Inflammatory macrophage treated with lipopolysaccharide for 4 hours (primary cell): ENCODE measurements around the gene PRKCQ.

Experiments used
- DNase-seq: peaks from one replicate; pipeline ENCODE4 v3.0.0-alpha.2; 2020

PRKCQ gene

DNA sequence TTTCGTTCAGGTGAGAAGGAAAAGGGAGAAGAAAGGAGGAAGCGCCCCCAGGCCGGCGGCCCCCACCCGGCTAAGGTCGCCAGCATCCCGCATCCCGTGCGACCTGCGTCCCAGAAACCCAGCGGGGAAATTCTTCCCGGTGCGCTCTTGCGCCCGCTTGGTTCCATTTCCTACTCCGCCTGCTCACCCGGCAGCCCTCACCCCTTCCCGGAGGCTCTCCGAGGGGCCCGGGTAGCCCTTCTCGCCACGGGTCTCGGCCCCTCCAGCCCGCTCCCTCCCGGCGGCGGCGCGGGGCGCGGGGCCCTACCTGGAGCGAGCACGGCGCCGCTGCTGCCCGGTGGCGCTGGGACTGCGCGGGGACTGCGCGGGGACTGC, at the start of gene PRKCQ:
Gene PRKCQ, minus strand, starts transcription at position 373 of the 375 bp plus-strand sequence. CDS start 65,141 bp downstream, outside the sequence.
- no peak for DNase-seq

DNA sequence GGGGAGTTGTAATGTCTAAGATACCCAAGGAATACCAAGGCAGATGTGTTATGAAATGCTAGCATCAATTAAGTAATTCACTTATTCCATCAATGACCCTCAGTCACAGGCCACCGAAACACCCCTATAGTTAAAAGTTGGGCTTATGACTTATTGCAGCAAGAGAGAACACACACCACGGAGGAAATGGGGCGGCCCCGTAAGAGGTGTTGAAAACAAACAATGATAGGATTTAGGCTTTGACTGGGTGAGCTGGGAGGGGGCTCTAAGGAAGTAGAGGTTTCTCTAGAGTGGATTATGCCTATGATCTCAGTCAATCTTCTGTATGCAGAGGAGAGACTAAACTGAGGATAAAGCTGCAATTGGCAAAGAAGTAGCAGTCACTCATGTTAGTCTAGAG, 45.4 kb upstream of the PRKCQ start:
- no peak for DNase-seq

DNA sequence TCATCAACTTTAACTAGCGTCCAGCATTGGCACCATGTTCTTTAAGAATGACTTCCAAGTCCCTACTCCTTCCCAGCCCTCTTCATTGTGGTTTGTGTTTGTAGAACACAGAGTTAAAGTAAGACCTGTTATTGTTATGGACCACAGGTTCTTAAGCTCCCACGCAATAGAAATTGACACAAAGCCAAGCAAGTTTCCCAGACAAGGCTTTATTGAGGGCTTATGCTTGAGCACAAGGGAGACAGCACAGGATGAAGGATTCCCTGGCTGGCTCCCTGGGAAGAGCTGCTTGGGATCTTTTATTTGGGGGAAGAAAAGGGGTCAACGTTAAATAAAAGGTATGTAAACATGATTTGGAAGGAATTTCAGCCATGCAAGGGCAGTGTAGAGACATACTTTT, 44.3 kb upstream of the PRKCQ start:
- DNase-seq = no peak

DNA sequence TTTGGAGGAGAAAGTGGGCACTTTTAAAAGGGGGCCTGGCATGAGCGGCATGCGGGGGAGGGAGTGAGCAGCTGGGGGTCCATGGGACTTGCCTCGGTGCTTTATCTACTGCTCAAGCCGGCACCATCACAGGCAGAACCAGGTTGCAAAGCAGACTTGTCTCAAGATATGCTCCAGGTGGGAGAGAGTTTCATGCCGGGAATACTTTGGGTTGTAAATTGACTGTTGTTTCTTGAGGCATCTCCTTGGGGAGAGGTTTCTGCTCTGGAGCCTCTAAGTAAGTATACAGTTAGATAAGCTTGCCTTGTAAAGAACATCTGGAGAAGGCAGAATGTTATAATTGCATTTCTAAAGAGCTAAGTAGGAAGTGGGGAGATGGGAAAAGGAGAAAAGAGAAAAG, 42.8 kb upstream of the PRKCQ start:
- no peak for DNase-seq

DNA sequence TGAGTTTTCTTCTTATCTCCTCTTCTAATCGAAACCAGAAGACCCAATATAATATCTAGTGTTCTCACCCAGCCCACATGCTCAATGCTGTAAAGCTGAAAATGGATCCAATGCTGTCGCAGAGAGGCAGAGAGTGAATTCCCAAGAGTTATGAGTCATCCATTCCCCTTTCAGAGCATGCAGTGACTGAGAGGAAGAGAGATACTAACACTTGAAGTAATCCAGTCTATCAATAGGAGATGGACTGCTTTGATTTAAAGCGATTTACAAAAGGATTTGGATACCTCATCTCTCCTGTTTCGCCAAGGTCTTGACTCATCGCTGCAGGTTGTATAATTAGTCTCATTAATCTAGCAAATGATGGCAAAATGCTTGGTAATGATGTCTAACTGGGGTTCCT, 41.5 kb upstream of the PRKCQ start:
- DNase-seq = no peak

DNA sequence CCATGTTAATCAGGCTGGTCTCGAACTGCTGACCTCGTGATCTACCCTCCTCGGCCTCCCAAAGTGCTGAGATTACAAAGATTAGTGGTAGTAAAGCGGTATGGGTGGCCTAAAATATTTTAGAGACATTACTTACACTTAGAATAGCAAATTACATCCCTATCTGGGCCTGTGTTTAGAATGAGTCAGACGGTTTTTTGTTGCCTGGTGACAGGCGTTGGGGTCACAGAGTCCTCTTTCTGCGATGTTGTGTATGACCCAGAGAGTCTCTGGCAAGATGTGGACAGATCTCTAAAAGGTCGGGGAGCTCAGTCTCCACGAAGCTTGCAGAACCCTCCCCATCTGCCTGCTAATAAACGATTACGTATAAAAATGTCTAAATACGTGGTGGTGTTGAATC, 39.6 kb upstream of the PRKCQ start:
- DNase-seq = no peak

DNA sequence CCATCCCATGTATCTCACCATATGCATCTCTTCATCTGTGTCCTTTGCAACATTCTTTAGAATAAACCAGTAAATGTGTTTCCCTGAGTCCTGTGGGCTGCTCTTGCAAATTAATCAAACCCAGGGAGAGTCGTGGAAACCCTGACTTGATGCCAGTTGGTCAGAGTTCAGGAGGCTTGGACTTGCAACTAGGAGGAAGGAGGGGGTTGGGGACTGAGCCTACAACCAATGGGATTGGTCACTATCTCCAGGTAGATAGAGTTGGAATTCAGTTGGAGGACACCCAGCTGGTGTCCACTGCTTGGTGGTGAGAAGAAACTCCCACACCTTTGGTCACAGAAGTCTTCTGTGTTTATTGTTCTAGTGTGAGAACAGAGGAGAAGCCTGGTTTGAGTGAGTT, 38.3 kb upstream of the PRKCQ start:
- DNase-seq = no peak

DNA sequence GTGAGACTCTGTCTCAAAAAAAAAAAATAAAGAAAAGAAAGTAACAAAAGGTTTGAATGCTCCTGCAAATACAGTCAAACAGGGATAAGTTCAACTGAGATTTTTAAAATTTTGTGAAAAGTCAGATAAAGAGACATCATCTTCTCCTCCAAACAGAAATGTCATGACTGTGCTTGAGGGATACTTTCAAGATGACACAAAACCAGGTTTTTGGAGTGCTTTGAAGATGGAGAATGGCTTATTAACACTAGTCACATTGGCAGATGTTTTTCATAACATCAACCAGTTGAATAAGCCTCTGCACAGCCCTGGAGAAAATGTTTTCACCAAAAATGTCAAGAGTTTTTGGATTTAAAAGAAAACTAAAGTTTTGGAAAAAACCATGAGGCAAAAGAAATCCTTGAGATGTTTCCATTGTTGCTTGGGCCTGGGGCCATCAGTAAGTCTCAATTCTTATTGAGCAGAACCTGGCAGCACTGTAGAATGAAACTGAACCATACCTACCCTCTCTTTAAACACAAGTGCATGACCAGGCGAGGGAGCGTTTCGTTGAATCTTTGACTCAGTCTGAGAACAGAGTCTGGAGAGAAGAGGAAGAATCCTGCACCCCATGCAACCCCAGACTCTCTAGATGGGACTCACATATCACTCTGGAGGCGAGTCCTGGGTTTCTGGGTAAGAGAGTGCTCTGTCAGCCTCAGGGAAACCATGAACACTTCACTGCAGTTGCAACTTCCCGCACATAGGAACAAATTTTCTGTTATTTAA, 37.4 kb upstream of the PRKCQ start:
- DNase-seq = no peak

DNA sequence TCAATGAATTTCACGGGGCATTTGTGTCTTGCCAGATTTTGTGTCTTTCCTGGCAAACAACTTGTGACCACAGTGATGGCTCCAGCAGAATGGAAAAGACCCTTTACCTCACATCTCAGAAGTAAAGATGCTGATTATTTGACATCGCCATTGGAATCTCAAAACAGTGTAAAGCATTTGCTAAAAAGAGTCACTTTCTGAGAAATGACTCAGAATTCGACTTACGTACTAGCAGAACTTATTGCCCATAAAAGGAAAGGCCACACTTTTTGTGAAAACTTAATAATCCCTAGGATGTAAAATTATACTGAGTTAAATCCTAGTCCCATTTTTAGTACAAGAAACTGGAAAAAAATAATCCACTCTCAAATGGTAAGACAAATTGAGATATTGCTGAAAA, 35.9 kb upstream of the PRKCQ start:
- DNase-seq = no peak

DNA sequence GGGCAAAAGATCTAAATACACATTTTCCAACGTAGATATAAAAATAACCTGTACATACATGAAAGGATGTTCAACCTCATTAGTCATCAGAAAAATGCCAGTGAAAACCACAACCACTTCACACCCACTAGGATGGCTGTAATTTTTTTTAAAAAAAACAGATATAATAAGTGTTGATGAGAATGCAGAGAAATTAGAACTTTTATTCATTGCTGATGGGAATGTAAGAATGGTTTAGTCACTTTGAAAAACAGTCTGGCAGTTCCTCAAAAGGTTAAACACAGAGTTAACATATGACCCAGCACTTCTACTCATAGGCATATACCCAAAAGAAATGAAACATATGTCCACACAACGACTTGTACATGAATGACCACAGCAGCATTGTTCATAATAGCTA, 32.3 kb upstream of the PRKCQ start:
- no peak for DNase-seq

DNA sequence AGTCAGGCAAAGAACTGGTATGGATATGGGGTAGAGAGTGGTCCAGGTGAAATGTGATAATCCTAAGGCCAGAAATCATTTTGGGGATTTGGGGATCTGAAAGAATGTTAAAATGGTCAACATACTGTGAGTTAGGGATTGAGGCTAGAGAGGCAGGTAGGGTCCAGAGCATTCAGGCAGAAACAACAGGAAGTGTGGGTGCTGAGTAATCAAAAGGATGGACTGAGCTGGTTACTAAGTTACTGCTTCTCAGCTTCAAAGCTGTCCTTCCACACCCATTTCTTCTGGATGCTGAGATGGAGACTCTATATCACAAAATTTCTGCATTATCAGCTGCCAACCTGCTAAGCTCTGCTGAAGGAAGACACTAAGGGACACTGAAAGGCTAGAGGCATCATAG, 30.6 kb upstream of the PRKCQ start:
- no peak for DNase-seq

DNA sequence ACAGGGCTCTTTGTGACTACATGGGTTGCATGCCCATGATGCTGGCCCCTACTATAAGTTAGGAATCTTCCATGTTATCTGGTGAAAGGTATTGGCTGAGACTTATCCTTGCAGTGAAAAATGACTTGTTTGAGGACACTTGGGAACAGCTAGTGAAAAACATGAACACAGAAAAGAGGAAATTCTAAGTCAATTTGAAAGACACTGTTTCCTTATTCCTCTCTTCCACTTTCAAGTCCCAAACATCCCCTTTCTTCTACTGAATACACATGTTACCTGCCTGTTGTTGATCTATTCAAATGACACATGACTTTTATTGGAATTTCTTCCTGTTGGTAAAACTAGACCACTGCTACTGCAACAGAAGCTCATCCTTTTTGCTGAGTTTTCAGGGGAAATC, 29.5 kb upstream of the PRKCQ start:
- peak; percentile 30 for DNase-seq

DNA sequence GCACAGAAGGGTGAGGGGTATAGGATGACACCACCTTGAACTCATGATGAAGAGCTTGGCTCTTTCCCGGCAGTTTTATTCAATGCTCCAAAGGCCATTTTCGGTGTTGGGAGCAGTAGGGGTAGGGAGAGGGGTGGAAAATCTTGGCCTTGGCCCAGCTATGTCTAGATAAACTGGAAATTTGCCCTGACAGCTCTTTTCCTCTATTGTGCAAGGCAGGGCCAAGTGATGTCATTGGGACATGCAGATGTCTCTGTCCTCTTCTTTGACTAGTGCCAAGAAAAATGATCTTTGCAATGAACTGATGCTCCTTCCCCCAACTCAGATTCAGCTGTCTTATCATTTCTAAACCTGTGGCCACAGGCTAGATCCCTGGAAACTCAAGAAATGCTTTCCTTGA, 27.7 kb upstream of the PRKCQ start:
- DNase-seq = peak; percentile 25

DNA sequence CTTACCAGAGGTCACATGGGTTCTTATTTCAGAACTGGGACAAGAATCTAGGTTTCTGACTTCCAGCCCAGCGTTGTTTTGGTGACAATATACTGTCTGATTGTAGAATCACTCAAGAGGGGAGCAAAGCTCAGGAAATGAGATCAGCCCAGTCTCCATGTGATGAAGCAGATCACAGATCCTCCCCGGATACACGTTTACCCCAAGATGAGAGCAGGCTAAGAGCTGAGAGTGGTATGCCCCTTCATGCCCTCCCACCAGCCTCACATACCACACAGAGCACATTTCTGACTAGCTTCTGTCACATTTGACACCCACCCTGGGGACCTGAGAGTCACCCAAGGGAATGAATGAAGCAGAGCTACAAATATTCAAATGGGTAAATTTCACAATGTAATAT, 27.1 kb upstream of the PRKCQ start:
- DNase-seq = peak; percentile 27

DNA sequence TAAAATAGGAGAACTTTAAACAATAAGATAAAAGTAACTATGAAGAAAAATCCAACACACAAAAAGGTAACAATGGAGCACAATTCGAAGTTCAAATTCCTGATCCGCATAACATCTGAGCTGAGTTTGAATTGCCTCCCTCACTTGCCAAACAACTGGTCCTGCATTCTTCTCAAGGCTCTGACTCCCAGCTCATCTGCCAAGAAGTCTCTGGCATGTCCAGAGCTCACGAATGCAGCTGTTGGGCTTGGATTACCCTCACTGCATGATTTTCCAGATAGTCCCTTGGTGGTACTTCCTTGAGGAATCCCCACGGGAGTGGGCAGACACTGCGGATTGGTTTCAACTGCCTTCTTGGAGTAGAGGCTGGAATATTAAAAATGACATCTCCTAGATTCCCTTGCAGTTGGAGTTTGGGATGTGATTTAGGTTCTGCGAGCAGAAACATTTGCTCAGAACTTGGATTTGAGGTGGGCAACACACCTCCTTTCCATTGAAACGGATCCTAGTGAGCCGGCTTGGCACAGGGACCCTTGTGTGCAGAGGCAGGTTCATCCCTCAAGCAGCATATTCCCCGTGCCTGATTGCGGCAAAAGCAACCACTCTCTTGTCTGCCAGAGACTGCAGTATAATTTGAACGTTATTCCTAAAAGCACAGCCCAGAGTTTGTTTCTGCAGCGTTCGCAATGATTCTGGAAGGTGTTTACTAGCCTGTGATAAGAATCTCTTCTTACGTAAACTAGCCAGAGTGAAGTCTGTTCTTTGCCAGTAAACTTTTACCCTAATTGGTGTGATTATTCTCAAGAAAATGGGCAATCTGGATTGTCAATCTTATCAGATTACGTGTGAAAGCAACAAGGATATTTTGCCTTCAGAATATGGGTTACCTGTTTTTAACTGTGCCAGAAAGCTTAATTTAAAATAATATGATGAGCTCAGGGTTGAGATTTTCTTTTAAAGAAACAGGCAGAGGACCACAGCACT, 23.4 kb upstream of the PRKCQ start:
- no peak for DNase-seq

DNA sequence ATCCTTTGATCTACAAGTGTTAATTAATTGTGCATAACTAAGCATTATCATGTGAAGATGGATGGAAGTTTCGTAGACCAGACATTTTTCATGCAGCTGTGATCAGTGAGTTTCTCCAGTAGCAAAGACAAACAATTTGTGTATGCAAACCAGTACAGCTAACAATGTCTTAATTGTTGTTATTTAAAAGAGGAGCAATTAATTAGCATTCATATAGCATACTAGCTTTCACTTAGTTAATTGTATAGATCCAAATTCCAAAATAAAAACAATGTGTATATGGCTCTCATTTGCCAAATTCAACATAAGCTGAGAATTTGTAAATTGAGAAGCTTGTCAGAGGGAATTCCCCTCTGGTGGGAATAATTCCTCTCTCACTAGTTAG, 22.6 kb upstream of the PRKCQ start:
- no peak for DNase-seq

DNA sequence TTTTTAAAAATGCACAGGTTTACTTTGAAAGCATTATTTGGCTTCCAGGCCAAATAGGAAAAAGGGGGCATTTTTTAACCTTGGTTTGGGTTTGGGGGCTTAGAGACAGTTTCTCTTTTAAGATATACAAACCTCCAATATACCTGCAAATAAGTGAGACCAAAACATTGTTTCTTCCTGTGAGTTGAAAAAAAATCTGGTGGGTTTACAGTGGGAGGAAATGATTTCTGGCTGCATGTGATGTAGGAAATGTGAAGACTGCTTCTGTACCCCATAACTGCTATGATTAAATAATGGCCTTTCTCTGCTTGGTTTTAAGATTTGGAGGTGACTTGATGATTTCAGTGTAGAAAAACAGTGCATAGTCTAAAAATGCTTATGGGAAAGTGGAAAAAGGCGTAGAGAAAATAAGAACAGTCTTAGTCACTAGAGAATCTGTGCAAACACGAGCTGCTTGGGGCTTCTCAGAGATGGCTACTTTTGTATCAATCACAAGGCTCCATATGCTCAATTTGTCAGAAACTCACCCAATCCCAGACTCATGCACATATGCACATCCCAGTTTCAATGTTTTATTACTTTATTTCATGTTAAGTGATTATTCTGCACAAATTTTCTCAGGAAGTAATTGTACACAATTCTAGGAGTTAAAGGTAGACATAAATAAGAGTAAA, 22.1 kb upstream of the PRKCQ start:
- DNase-seq = no peak

DNA sequence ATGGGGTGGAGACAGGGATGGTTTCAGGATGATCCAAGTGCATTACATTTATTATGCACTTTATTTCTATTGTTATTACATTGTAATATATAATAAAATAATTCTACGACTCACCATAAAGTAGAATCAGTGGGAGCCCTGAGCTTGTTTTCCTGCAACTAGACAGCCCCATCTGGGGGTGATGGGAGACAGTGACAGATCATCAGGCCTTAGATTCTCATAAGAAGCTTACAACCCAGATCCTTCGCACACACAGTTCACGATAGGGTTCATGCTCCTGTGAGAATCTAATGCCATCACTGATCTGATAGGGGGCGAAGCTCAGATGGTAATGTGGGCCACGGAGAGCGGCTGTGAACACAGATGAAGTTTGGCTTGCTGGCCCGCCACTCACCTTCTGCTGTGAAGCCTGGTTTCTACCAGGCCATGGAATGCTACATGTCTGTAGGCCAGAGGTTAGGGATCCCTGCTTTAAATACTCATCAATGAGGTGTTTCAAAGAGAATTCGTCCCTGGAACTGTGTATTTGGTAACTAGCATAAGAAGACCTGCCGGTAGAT, 21.2 kb upstream of the PRKCQ start:
- DNase-seq = no peak

DNA sequence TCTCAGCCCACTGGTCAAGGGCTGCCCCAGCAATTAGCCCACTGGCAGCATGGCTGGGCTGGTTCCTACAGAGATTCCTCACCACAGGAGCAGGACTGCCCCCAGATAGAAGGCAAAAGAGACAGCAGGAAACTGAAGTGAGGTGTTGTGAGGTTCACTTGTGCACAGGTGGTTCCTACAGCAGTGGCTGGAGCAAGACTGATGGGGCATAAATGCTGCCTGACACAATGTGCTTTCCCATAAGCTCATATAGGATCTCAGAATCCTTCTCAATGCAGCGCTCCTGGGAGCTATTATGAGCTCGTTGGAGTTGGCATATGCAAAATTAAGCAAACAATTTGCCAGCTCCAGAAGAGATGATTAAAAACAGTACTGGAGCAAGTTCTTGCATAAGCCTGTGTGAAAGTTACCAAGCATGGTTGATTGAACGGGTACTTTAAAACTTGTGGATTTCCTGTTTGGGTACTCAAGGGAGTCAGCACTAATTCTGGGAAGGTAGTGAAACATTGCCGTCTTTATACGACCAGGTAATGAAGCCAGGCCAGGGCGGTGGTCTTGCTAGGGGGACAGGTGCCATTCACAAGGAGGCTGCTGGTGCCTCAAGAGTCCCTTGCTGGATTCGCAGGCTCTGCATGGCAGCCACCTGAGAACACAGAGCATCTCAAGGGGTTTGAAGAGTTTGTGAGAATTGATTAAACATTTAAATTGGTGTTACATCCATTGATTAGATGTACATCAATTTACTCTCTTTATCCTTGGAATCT, 20.3 kb upstream of the PRKCQ start:
- no peak for DNase-seq

DNA sequence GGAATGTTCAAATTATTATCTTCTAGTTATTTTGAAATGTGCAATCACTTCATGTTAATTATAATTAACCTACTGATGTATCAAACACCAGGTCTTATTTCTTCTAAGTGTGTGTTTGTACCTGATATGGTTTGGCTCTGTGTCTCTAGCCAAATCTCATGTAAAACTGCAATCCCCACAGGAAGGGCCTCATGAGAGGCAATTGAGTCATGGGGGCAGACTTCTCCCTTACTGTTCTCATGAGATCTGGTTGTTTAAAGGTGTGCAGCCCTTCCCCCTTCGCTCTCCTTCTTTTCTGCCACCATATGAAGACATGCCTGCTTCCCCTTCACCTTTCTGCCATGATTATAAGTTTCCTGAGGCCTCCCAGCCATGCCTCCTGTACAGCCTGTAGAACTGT, 18.6 kb upstream of the PRKCQ start:
- no peak for DNase-seq

DNA sequence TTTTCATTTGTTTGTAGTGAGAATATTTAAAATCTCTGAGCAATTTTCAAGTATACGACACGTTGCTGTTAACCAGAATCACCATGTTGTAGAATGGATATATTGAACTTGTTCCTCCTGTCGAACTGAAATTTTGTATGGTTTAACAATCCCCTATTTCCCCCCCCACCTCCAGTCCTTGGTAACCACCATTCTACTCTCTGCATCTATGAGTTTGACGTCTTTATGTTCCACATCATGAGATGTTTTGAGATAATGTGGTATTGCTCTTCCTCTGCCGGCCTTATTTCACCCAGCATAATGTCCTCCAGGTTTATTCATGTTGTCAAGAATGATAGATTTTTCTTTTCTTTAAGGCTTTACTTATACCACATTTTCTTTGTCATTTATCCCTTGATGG, 17.4 kb upstream of the PRKCQ start:
- no peak for DNase-seq

DNA sequence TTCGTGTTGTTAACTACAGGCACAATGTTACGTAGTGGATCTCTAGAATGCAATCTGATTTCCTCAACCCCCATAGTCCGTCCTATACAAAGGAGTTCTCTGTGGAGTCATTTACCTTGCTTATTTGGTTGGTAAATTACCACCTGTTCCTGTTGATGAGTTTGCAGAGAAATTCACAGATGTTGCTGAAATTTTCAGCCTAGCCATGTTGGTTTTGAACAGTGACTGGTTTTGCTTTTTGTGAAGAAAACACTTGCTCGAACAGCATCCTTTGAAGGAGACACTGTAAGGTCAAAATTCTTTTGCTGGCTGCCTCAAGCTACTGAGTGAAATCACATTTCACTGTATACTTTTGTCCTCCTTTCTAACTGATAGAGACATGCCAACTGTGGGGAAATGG, 15.4 kb upstream of the PRKCQ start:
- DNase-seq = no peak

DNA sequence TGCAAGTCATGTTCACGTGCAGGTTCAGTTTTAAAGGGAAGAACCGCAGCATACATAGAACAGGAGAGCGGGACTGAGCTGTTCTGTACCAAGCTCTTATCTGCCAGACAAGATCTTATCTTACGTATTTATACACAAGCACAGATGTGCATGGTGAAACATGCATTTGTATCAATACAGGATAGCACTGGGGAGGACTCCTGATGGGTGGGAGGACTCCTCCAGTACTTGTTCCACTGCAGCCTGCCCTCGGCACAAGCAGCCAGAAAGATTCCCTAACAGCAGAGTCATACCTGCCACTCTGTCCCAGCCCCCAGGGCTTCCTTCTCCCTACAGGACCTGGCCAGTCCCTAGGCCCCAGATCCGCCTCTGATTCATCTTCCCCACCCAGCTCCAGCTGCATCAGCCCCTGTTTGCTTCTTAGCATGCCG, 13.2 kb upstream of the PRKCQ start:
- DNase-seq = no peak
